GM23338 (cell line): ENCODE measurements around the gene PCLO.

Source experiments
- CREB1 ChIP-seq: fragments of 250-450 bp; sonication (Bioruptor Pico); IDR thresholded peaks from 2 replicates; pipeline ENCODE4 v1.5.0; 2020; ENCODE audit warnings: low read depth, mild to moderate bottlenecking, moderate library complexity
- CTCF ChIP-seq, 2 experiments: fragments of 200-600 bp in 1 of 2; sonication (generic) in 1 of 2; conservative IDR thresholded peaks; 2 replicates each; pipeline versions ENCODE4 v1.5.1 to v1.6.1; 2016 to 2017; ENCODE audit warnings: antibody characterized with exemption in 2 of 2, low read depth in 2 of 2, mild to moderate bottlenecking in 2 of 2, moderate library complexity in 1 of 2
- ETS1 ChIP-seq: IDR thresholded peaks from 2 replicates; pipeline ENCODE4 v1.6.1; 2016; ENCODE audit warnings: antibody characterized with exemption
- EZH2 ChIP-seq: fragments of 200-600 bp; sonication (generic); IDR thresholded peaks from one replicate; pipeline ENCODE4 v1.8.0; 2017; ENCODE audit warnings: antibody characterized with exemption, mild to moderate bottlenecking, low read depth; ENCODE audit not compliant: unreplicated experiment
- EZH2phosphoT487 ChIP-seq: fragments of 200-600 bp; sonication (generic); IDR thresholded peaks from one replicate; pipeline ENCODE4 v1.8.1; 2018; ENCODE audit warnings: antibody characterized with exemption; ENCODE audit not compliant: unreplicated experiment
- JUNB ChIP-seq: IDR thresholded peaks from one replicate; pipeline ENCODE4 v1.6.1; 2016; ENCODE audit warnings: antibody characterized with exemption; ENCODE audit not compliant: unreplicated experiment
- NANOG ChIP-seq: IDR thresholded peaks from 2 replicates; pipeline ENCODE4 v1.6.1; 2016; ENCODE audit warnings: antibody characterized with exemption, borderline replicate concordance
- POLR2AphosphoS5 ChIP-seq: IDR thresholded peaks from 2 replicates; pipeline ENCODE4 v1.6.1; 2016; ENCODE audit warnings: antibody characterized with exemption, low read depth
- STAT1 ChIP-seq: IDR thresholded peaks from one replicate; pipeline ENCODE4 v1.6.1; 2016; ENCODE audit warnings: antibody characterized with exemption; ENCODE audit not compliant: unreplicated experiment
- ZNF114 ChIP-seq: fragments of 250-450 bp; sonication (Bioruptor Pico); IDR thresholded peaks from 2 replicates; pipeline ENCODE4 v1.5.0; 2020; ENCODE audit warnings: mild to moderate bottlenecking, moderate library complexity
- ZNF331 ChIP-seq: fragments of 250-450 bp; sonication (Bioruptor Pico); IDR thresholded peaks from 2 replicates; pipeline ENCODE4 v1.5.0; 2020; ENCODE audit warnings: low read depth, mild to moderate bottlenecking, moderate library complexity
- TF ChIP-seq, protein P1 (sequence below): IDR thresholded peaks from one replicate; pipeline ENCODE4 v1.6.1; 2018; ENCODE audit warnings: antibody characterized with exemption; ENCODE audit not compliant: unreplicated experiment
- TF ChIP-seq, protein P2 (sequence below): fragments of 250-450 bp; sonication (Bioruptor Pico); IDR thresholded peaks from 2 replicates; pipeline ENCODE4 v1.5.0; 2020; ENCODE audit warnings: mild to moderate bottlenecking, moderate library complexity

DNA sequence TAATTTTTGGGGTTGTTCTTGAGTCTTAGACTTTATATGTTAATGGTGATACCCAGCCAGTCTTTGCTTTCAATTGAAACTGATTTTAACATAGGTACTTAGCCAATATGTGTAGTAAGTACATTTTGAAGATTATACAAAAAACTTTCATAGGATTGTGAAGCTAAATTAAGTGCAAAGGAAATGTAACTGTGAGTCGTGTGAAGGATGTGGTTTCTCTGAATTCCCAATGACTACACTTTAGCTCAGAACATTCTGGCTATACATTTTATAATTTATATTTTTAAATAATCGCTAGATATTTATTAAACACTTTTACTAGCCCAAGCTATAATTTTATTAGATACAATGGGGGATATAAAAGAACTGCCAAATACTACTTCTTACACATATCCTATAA is 359.3 kb downstream of the PCLO start:
- TF ChIP-seq POLR2AphosphoS5: no peak
- no peak for TF ChIP-seq CREB1 (CRISPR knock-in tag)
- TF ChIP-seq CTCF (conservative IDR thresholded peaks at IDR 0.05; ENCODE audit: low read depth in 2 of 2): no peak
- TF ChIP-seq EZH2phosphoT487: no peak
- TF ChIP-seq, protein P1, sequence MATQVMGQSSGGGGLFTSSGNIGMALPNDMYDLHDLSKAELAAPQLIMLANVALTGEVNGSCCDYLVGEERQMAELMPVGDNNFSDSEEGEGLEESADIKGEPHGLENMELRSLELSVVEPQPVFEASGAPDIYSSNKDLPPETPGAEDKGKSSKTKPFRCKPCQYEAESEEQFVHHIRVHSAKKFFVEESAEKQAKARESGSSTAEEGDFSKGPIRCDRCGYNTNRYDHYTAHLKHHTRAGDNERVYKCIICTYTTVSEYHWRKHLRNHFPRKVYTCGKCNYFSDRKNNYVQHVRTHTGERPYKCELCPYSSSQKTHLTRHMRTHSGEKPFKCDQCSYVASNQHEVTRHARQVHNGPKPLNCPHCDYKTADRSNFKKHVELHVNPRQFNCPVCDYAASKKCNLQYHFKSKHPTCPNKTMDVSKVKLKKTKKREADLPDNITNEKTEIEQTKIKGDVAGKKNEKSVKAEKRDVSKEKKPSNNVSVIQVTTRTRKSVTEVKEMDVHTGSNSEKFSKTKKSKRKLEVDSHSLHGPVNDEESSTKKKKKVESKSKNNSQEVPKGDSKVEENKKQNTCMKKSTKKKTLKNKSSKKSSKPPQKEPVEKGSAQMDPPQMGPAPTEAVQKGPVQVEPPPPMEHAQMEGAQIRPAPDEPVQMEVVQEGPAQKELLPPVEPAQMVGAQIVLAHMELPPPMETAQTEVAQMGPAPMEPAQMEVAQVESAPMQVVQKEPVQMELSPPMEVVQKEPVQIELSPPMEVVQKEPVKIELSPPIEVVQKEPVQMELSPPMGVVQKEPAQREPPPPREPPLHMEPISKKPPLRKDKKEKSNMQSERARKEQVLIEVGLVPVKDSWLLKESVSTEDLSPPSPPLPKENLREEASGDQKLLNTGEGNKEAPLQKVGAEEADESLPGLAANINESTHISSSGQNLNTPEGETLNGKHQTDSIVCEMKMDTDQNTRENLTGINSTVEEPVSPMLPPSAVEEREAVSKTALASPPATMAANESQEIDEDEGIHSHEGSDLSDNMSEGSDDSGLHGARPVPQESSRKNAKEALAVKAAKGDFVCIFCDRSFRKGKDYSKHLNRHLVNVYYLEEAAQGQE: no peak
- TF ChIP-seq EZH2: no peak
- TF ChIP-seq NANOG: no peak
- TF ChIP-seq ZNF331 (CRISPR knock-in tag): no peak
- TF ChIP-seq ETS1: no peak
- TF ChIP-seq JUNB: no peak
- no peak for TF ChIP-seq ZNF114 (CRISPR knock-in tag)
- TF ChIP-seq STAT1: no peak
- TF ChIP-seq, protein P2, sequence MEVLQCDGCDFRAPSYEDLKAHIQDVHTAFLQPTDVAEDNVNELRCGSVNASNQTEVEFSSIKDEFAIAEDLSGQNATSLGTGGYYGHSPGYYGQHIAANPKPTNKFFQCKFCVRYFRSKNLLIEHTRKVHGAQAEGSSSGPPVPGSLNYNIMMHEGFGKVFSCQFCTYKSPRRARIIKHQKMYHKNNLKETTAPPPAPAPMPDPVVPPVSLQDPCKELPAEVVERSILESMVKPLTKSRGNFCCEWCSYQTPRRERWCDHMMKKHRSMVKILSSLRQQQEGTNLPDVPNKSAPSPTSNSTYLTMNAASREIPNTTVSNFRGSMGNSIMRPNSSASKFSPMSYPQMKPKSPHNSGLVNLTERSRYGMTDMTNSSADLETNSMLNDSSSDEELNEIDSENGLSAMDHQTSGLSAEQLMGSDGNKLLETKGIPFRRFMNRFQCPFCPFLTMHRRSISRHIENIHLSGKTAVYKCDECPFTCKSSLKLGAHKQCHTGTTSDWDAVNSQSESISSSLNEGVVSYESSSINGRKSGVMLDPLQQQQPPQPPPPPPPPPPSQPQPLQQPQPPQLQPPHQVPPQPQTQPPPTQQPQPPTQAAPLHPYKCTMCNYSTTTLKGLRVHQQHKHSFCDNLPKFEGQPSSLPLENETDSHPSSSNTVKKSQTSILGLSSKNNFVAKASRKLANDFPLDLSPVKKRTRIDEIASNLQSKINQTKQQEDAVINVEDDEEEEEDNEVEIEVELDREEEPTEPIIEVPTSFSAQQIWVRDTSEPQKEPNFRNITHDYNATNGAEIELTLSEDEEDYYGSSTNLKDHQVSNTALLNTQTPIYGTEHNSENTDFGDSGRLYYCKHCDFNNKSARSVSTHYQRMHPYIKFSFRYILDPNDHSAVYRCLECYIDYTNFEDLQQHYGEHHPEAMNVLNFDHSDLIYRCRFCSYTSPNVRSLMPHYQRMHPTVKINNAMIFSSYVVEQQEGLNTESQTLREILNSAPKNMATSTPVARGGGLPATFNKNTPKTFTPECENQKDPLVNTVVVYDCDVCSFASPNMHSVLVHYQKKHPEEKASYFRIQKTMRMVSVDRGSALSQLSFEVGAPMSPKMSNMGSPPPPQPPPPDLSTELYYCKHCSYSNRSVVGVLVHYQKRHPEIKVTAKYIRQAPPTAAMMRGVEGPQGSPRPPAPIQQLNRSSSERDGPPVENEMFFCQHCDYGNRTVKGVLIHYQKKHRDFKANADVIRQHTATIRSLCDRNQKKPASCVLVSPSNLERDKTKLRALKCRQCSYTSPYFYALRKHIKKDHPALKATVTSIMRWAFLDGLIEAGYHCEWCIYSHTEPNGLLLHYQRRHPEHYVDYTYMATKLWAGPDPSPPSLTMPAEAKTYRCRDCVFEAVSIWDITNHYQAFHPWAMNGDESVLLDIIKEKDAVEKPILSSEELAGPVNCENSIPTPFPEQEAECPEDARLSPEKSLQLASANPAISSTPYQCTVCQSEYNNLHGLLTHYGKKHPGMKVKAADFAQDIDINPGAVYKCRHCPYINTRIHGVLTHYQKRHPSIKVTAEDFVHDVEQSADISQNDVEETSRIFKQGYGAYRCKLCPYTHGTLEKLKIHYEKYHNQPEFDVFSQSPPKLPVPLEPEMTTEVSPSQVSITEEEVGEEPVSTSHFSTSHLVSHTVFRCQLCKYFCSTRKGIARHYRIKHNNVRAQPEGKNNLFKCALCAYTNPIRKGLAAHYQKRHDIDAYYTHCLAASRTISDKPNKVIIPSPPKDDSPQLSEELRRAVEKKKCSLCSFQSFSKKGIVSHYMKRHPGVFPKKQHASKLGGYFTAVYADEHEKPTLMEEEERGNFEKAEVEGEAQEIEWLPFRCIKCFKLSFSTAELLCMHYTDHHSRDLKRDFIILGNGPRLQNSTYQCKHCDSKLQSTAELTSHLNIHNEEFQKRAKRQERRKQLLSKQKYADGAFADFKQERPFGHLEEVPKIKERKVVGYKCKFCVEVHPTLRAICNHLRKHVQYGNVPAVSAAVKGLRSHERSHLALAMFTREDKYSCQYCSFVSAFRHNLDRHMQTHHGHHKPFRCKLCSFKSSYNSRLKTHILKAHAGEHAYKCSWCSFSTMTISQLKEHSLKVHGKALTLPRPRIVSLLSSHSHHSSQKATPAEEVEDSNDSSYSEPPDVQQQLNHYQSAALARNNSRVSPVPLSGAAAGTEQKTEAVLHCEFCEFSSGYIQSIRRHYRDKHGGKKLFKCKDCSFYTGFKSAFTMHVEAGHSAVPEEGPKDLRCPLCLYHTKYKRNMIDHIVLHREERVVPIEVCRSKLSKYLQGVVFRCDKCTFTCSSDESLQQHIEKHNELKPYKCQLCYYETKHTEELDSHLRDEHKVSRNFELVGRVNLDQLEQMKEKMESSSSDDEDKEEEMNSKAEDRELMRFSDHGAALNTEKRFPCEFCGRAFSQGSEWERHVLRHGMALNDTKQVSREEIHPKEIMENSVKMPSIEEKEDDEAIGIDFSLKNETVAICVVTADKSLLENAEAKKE (CRISPR knock-in tag): no peak
